Measurements from ENCODE around the gene RPL37A.

The RPL37A gene

DNA sequence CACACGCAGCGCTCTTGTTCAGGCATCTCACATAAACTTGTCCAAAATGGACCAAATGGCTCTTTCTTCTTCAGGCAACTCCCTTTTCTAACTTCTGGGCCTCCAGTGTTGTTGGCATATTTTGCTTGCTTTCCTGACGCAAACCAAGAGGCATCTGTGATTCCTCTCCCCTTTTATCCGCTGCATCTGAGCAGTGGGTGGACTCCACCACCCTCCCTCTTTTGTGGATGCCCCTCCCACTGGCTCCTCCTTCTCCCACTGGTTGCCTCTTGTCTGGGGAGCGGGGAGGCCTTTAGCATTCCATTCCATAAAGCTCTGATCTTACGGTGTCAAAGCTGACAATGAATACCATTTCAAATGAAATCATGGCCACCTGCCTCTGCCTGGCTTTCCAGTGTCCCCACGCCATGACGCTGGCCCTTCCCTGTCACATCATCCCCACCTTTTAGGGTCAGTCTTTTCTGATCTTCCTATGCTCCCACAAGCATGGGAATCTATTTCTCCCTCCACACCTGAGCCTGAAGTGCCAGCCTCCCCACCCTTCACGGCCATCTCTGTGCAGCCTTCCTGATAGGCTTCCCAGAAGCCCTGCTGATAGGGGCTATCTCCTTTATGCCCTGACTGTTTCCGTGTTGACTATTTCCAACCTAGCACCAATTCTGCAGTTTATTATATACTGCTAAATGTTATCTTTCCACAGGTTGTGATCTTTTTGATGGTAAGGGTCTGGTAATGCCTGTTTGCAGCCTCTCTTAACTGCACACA, 51.5 kb downstream of the RPL37A start:
- no peak for DNase-seq

GRCh38 chr2:216551234-216552068, 52.8 kb downstream of the RPL37A start:
- no peak for DNase-seq

DNA sequence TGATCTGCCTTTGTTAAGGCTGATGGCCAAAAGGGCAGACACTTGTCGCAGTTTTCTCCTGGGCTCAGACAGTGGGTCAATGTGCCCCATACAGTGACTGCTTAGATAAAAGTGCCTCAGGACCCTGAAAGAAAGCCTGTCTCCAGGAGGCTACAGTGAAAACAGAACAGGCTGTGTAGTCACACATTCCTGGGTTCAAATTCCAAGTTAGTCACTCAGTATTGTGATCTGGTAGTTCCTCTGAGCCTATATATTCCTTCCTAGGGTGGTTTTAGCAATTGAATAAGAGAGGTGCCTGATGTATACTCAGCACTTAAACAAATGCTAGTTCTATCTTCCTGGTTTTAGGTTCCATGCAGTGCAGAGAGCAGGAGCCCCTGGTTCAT, 54.4 kb downstream of the RPL37A start:
- DNase-seq: no peak

Measured in DMS 273 treated with DMSO at 0.1 percent for 48 hours (cell line).